ACC112 (cell line): ENCODE results near the gene MYO5B.

Source experiments
- H2AFZ ChIP-seq: fragments of 200-600 bp; sonication (generic); one replicate; pipeline ENCODE4 v1.6.0; 2017; ENCODE audit warnings: antibody characterized with exemption, low read length; ENCODE audit not compliant: unreplicated experiment
- H3K27ac ChIP-seq: fragments of 200-600 bp; sonication (generic); 2 replicates; pipeline ENCODE4 v1.5.1; 2014; ENCODE audit warnings: low read depth, mild to moderate bottlenecking, antibody characterized with exemption, low read length, moderate library complexity
- H3K27me3 ChIP-seq: fragments of 200-600 bp; sonication (generic); 2 replicates; pipeline ENCODE4 v1.6.1; 2014; ENCODE audit warnings: mild to moderate bottlenecking, antibody characterized with exemption, low read length, moderate library complexity, mixed read lengths; ENCODE audit not compliant: insufficient read depth
- H3K36me3 ChIP-seq: fragments of 200-600 bp; sonication (generic); 2 replicates; pipeline ENCODE4 v1.6.1; 2016; ENCODE audit warnings: mild to moderate bottlenecking, antibody characterized with exemption, low read length, moderate library complexity, mixed read lengths; ENCODE audit not compliant: insufficient read depth
- H3K4me1 ChIP-seq: fragments of 200-600 bp; sonication (generic); one replicate; pipeline ENCODE4 v1.6.1; 2016; ENCODE audit warnings: low read length, mixed read lengths; ENCODE audit not compliant: insufficient read depth, unreplicated experiment, control insufficient read depth
- H3K4me3 ChIP-seq: fragments of 200-600 bp; sonication (generic); 2 replicates; pipeline ENCODE4 v1.5.1; 2014; ENCODE audit warnings: mild to moderate bottlenecking, low read depth, low read length
- H3K79me2 ChIP-seq: fragments of 200-600 bp; sonication (generic); one replicate; pipeline ENCODE4 v1.6.0; 2016; ENCODE audit warnings: low read length; ENCODE audit not compliant: control insufficient read depth, unreplicated experiment, insufficient read depth

MYO5B gene

DNA sequence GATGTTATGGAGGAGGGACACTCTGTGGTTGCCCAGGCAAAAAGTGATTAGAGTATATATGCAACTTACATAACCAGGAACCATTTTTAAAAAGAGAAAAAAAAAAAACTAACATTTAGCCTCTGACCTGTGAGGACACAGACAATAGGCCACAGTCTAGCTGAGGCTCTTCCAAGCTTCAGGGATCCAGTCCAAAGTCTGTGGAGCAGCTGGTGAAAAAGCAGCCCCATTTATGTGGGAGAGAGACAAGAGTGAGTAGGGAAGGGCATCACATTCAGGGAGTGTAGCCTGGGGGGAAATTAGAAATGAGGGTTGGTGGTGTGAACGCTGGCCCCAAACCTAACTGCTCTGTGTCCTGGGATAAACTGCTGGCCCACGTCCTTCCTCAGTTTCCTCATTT lies 122.8 kb downstream of the MYO5B start:
- Histone ChIP-seq H3K27ac (no peak overlapping the region), H3K27me3 (no peaks in the 10 kb centered on the region), H3K79me2 (no peaks in the 10 kb centered on the region), H3K4me1 (no peaks in the 10 kb centered on the region), H3K4me3 (no peak overlapping the region), H3K36me3 (no peaks in the 10 kb centered on the region), H2AFZ (no peak overlapping the region)

DNA sequence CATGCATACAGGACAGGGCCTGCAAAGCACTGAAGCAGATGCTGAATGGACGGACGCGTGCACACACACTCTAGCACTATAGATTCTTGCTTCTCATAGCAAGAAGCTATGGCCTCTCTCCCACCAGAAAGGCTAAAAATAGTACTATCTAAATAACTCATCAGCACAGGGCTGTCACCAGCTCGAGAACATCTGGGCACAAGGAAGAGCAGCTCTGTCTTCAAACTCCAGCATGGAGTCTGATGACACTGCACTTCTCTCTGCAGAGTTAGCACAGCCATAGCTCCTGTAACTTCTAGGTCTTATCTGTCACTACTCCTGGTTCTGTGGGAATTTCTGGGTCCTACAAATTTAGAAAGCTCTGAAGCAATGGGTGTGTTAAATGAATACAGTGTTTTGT lies 123.5 kb downstream of the MYO5B start:
- no peak overlapping the region for H3K27ac ChIP-seq
- H3K27me3 ChIP-seq = peaks cover 7% of the 10 kb centered on the region; the same call in 1 of the 2 replicates
- no peaks in the 10 kb centered on the region for H3K79me2 ChIP-seq
- no peak overlapping the region for H2AFZ ChIP-seq
- H3K4me1 ChIP-seq = no peaks in the 10 kb centered on the region
- H3K36me3 ChIP-seq = no peaks in the 10 kb centered on the region
- no peak overlapping the region for H3K4me3 ChIP-seq

DNA sequence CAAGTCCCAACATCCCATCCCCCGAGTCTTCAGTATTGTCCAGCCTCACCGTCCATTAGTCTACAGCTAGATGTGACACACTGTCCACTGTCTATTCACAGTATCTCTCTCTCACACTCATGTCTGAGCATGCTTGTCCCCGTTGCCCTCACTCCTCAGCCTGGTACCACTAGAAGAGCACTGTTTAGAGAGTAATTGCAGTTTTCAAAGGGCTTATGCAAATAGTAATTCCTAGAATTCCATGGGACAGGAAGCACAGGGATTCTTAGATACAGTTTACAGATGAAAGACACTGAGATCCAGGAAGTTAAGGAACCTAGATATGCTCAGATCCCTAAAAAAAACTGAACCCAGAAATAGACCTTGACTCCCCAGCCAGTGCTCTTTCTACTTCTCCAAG lies 125.5 kb downstream of the MYO5B start:
- Histone ChIP-seq H3K27ac (no peak overlapping the region), H2AFZ (no peak overlapping the region), H3K79me2 (no peaks in the 10 kb centered on the region), H3K4me1 (no peaks in the 10 kb centered on the region), H3K36me3 (no peaks in the 10 kb centered on the region), H3K27me3 (peaks cover 13% of the 10 kb centered on the region; the same call in 1 of the 2 replicates), H3K4me3 (no peak overlapping the region)

- no peaks in the 10 kb centered on the region for H3K79me2 ChIP-seq
- H3K27ac ChIP-seq = no peak overlapping the region
- H2AFZ ChIP-seq = no peak overlapping the region
- no peaks in the 10 kb centered on the region for H3K4me1 ChIP-seq
- H3K4me3 ChIP-seq = no peak overlapping the region
- peaks cover 24% of the 10 kb centered on the region; the same call in 1 of the 2 replicates for H3K27me3 ChIP-seq
- no peaks in the 10 kb centered on the region for H3K36me3 ChIP-seq
Measured at GRCh38 chr18:50065527-50065926, 129.4 kb downstream of the MYO5B start.

DNA sequence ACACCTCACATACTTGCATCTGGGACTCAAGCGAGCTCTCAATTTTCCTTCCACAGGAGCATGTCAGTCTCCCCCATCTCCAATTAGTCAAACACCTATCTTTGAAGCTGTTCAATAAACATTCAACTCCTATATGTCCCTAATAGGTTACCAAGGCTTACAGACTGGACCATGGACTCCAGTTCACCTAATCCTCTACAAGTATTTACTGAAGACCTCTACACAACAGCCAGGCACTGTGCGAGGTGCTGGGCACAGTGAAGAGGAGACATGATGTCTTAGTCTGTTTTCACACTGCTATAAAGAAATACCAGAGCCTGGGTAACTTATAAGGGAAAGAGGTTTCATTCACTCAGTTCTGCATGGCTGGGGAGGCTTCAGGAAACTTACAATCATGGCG lies 129.9 kb downstream of the MYO5B start:
- H2AFZ ChIP-seq = no peak overlapping the region
- no peak overlapping the region for H3K4me3 ChIP-seq
- no peaks in the 10 kb centered on the region for H3K36me3 ChIP-seq
- no peak overlapping the region for H3K27ac ChIP-seq
- no peaks in the 10 kb centered on the region for H3K79me2 ChIP-seq
- no peaks in the 10 kb centered on the region for H3K4me1 ChIP-seq
- H3K27me3 ChIP-seq = peaks cover 29% of the 10 kb centered on the region; the same call in 1 of the 2 replicates

GRCh38 chr18:50061876-50062517 lies 132.9 kb downstream of the MYO5B start:
- H3K4me3 ChIP-seq = no peak overlapping the region
- no peak overlapping the region for H2AFZ ChIP-seq
- no peaks in the 10 kb centered on the region for H3K4me1 ChIP-seq
- no peak overlapping the region for H3K27ac ChIP-seq
- H3K36me3 ChIP-seq = no peaks in the 10 kb centered on the region
- peaks cover 30% of the 10 kb centered on the region; the same call in 1 of the 2 replicates for H3K27me3 ChIP-seq
- H3K79me2 ChIP-seq = no peaks in the 10 kb centered on the region

- peaks cover 30% of the 10 kb centered on the region; the same call in 1 of the 2 replicates for H3K27me3 ChIP-seq
- no peaks in the 10 kb centered on the region for H3K36me3 ChIP-seq
- no peaks in the 10 kb centered on the region for H3K4me1 ChIP-seq
- H3K27ac ChIP-seq = no peak overlapping the region
- H3K79me2 ChIP-seq = no peaks in the 10 kb centered on the region
- no peak overlapping the region for H3K4me3 ChIP-seq
- no peak overlapping the region for H2AFZ ChIP-seq
Measured at GRCh38 chr18:50060822-50061221, 134.1 kb downstream of the MYO5B start.

GRCh38 chr18:50058731-50059130 lies 136.2 kb downstream of the MYO5B start:
- no peak overlapping the region for H2AFZ ChIP-seq
- H3K36me3 ChIP-seq = no peaks in the 10 kb centered on the region
- H3K27me3 ChIP-seq = peaks cover 30% of the 10 kb centered on the region; the same call in 1 of the 2 replicates

DNA sequence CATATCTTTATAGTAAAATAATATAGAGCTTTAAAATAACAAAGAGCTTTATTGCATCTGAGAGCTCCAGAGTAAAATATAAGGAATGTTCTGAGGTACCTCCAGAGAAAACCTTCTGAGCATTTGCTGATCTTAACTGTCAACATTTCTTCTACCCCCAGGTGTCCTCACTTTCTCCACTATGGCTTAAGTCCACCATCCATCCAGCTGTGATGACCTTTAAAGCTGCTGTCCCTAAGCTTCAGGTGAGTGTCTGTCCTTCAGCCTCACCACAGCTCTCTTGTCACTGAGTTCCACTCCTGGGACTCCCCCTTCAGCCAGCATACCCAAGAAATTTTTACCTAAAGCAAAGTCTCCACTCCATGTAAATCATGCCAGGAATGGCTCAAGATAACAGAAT lies 137.9 kb downstream of the MYO5B start:
- Histone ChIP-seq H3K27me3 (peaks cover 29% of the 10 kb centered on the region; the same call in 1 of the 2 replicates), H3K4me1 (no peaks in the 10 kb centered on the region)

More at GRCh38 chr18:50058731-50059130, 136.2 kb downstream of the MYO5B start:
- Histone ChIP-seq H3K4me3 (no peak overlapping the region), H3K27ac (no peak overlapping the region), H3K79me2 (no peaks in the 10 kb centered on the region), H3K4me1 (no peaks in the 10 kb centered on the region)

GRCh38 chr18:50056185-50056584 lies 138.8 kb downstream of the MYO5B start:
- no peaks in the 10 kb centered on the region for H3K4me1 ChIP-seq
- no peaks in the 10 kb centered on the region for H3K36me3 ChIP-seq
- H2AFZ ChIP-seq = no peak overlapping the region
- no peaks in the 10 kb centered on the region for H3K79me2 ChIP-seq
- no peak overlapping the region for H3K4me3 ChIP-seq
- peaks cover 25% of the 10 kb centered on the region; the same call in 1 of the 2 replicates for H3K27me3 ChIP-seq
- H3K27ac ChIP-seq = no peak overlapping the region

More for the DNA sequence above, 137.9 kb downstream of the MYO5B start:
- H3K36me3 ChIP-seq = no peaks in the 10 kb centered on the region
- no peak overlapping the region for H3K27ac ChIP-seq
- H2AFZ ChIP-seq = no peak overlapping the region
- H3K79me2 ChIP-seq = no peaks in the 10 kb centered on the region
- H3K4me3 ChIP-seq = no peak overlapping the region

- no peak overlapping the region for H2AFZ ChIP-seq
- no peaks in the 10 kb centered on the region for H3K36me3 ChIP-seq
- H3K27ac ChIP-seq = no peak overlapping the region
- peaks cover 23% of the 10 kb centered on the region; the same call in 1 of the 2 replicates for H3K27me3 ChIP-seq
- no peak overlapping the region for H3K4me3 ChIP-seq
- no peaks in the 10 kb centered on the region for H3K79me2 ChIP-seq
- H3K4me1 ChIP-seq = no peaks in the 10 kb centered on the region
Measured at GRCh38 chr18:50055488-50055887, 139.5 kb downstream of the MYO5B start.
